Ishikawa (cell line): ENCODE results near the gene VEPH1.

Source experiments
- CEBPB ChIP-seq: IDR thresholded peaks from 2 replicates; pipeline ENCODE4 v1.6.1; 2012
- EP300 ChIP-seq: IDR thresholded peaks from 2 replicates; pipeline ENCODE4 v1.6.1; 2012; ENCODE audit warnings: borderline replicate concordance
- FOXM1 ChIP-seq: IDR thresholded peaks from 2 replicates; pipeline ENCODE4 v1.6.1; 2012; ENCODE audit warnings: low read depth, borderline replicate concordance
- RAD21 ChIP-seq: IDR thresholded peaks from 2 replicates; pipeline ENCODE4 v1.6.1; 2012; ENCODE audit warnings: low read depth
- TAF1 ChIP-seq: IDR thresholded peaks from 2 replicates; pipeline ENCODE4 v1.6.1; 2012; ENCODE audit warnings: low read depth, mild to moderate bottlenecking
- YY1 ChIP-seq: IDR thresholded peaks from 2 replicates; pipeline ENCODE4 v1.6.1; 2012; ENCODE audit warnings: low read depth
- TF ChIP-seq, protein P1 (sequence below): IDR thresholded peaks from 2 replicates; pipeline ENCODE4 v1.6.1; 2012; ENCODE audit warnings: low read depth, mild to moderate bottlenecking

GRCh38 chr3:157532529-157533297, 29.5 kb upstream of the VEPH1 start:
- TF ChIP-seq EP300 = peak; percentile 50; the same call in 1 of the 2 replicates
- TF ChIP-seq FOXM1 = peak; percentile 22; the same call in 1 of the 2 replicates
- no peak for TF ChIP-seq YY1
- TF ChIP-seq, protein P1, sequence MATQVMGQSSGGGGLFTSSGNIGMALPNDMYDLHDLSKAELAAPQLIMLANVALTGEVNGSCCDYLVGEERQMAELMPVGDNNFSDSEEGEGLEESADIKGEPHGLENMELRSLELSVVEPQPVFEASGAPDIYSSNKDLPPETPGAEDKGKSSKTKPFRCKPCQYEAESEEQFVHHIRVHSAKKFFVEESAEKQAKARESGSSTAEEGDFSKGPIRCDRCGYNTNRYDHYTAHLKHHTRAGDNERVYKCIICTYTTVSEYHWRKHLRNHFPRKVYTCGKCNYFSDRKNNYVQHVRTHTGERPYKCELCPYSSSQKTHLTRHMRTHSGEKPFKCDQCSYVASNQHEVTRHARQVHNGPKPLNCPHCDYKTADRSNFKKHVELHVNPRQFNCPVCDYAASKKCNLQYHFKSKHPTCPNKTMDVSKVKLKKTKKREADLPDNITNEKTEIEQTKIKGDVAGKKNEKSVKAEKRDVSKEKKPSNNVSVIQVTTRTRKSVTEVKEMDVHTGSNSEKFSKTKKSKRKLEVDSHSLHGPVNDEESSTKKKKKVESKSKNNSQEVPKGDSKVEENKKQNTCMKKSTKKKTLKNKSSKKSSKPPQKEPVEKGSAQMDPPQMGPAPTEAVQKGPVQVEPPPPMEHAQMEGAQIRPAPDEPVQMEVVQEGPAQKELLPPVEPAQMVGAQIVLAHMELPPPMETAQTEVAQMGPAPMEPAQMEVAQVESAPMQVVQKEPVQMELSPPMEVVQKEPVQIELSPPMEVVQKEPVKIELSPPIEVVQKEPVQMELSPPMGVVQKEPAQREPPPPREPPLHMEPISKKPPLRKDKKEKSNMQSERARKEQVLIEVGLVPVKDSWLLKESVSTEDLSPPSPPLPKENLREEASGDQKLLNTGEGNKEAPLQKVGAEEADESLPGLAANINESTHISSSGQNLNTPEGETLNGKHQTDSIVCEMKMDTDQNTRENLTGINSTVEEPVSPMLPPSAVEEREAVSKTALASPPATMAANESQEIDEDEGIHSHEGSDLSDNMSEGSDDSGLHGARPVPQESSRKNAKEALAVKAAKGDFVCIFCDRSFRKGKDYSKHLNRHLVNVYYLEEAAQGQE = no peak
- peak; percentile 56 for TF ChIP-seq CEBPB
- TF ChIP-seq RAD21 = peak; percentile 95
- TF ChIP-seq TAF1 = no peak
